H1 (cell line): ENCODE data around the gene G6PC1. TPM values are rescaled to one million over a fixed set of nuclear protein-coding genes. Genes with fewer than 3 reads are reported as not detected.

ENCODE experiments used
- BRCA1 ChIP-seq: IDR thresholded peaks from 2 replicates; pipeline ENCODE4 v1.6.1; 2012; ENCODE audit warnings: low read depth, low read length, improper control_type of control experiment
- TCF12 ChIP-seq: IDR thresholded peaks from 2 replicates; pipeline ENCODE4 v1.6.1; 2011; ENCODE audit warnings: low read depth, mild to moderate bottlenecking, low read length
- polyA plus RNA-seq, 7 experiments: library from polyadenylated mRNA; depleted of rRNA in 3 of 7; stranded (reverse) in 5 of 7; unstranded in 2 of 7; fragments of >200 nt in 5 of 7; fragments of 200-250 nt in 2 of 7; gene quantifications; 1 replicate in 5 of 7; 2 replicates in 1 of 7; 4 replicates in 1 of 7; pipeline versions ENCODE4 v1.2.1 to v1.2.3, GENCODE V29; 2011 to 2013; ENCODE audit warnings: missing spikeins in 2 of 7, mixed read lengths in 2 of 7
- total RNA-seq: library from RNA; stranded (reverse); fragmentation: NEBNext Ultra II Directional; extraction: Animal tissue kit (Norgen Biotek cat#: 25700); gene quantifications from 2 replicates; pipeline ENCODE4 v1.2.1, GENCODE V29; 2021

G6PC1 gene
- total and polyA plus RNA-seq, 2 of the 8 experiments (the other 6 are each of a cell fraction or from before 2014, with no cell fraction given) = 0.02 TPM; not detected in 1

DNA sequence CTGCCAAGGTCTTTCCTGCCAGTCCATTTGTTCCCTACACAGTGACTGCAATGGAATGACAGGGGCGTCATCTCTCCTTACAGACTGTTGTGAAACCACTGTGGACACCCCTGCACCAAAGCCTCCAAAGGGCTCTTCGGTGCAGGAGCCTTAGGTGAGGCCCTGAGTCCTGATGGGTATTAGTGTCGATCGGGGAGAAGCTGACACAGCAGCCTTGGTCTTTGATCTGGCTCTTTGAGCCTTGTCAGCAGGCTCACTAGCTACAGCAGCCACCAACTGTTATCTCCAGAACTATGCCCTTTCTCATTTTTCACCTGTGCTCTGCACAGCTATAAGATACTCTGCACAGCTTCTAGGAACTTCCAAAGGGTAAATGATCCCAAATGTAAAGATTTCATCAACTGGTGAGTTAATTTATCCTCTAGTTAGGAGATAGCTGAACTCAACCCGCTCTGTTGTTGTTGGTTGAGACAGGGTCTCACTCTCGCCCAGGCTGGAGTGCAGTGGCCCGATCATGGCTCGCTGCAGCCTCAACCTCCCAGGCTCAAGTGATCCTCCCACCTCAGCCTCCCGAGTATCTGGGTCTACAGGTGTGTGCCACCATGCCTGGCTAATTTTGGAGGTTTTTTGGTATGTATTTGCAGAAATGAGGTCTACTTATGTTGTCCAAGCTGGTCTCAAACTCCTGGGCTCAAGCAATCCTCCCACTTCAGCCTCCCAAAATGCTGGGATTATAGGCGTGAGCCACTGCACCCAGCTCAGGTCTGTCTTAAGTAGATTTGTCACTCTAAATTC, 19.7 kb downstream of the G6PC1 start (continued):
- TF ChIP-seq TCF12 = no peak
- no peak for TF ChIP-seq BRCA1
